Stimulated activated effector memory CD8-positive, alpha-beta T cell treated with anti-CD3 and anti-CD28 coated beads, Interleukin-12 subunit alpha, Interleukin-12 subunit beta, amount 100 ng/mL, for 72 hours (primary cell): Measurements from ENCODE around the gene ZNF554.
A peak's percentile ranks its signal among the peaks of the same experiment; 100 is the strongest.
"Not testable (repeated sequence)": the region's sequence is repeated elsewhere in the genome, so short reads cannot be mapped to it uniquely, and the experiment has no call there.

Experiments
- ATAC-seq: fragments of 150-1000 bp; cut with Tn5 transposase; 2 replicates; pipeline ENCODE4 v1.10.0; 2021
- DNase-seq, 2 donors: peaks; one replicate each; pipeline ENCODE4 v3.0.0; 2021 to 2022; ENCODE audit warnings: low spot score in 2 of 2
- H3K27ac Mint-ChIP-seq: one replicate; pipeline ENCODE4 v1.8.0; 2022; ENCODE audit warnings: mild to moderate bottlenecking, mixed read lengths
- H3K36me3 Mint-ChIP-seq: one replicate; pipeline ENCODE4 v1.8.0; 2022; ENCODE audit warnings: mild to moderate bottlenecking, mixed read lengths
- H3K4me1 Mint-ChIP-seq: one replicate; pipeline ENCODE4 v1.8.0; 2022; ENCODE audit warnings: mixed read lengths
- H3K4me3 Mint-ChIP-seq: one replicate; pipeline ENCODE4 v1.8.0; 2022; ENCODE audit warnings: mild to moderate bottlenecking, mixed read lengths
- H3K9me3 Mint-ChIP-seq: one replicate; pipeline ENCODE4 v1.8.0; 2022; ENCODE audit warnings: mixed read lengths

ZNF554 gene

DNA sequence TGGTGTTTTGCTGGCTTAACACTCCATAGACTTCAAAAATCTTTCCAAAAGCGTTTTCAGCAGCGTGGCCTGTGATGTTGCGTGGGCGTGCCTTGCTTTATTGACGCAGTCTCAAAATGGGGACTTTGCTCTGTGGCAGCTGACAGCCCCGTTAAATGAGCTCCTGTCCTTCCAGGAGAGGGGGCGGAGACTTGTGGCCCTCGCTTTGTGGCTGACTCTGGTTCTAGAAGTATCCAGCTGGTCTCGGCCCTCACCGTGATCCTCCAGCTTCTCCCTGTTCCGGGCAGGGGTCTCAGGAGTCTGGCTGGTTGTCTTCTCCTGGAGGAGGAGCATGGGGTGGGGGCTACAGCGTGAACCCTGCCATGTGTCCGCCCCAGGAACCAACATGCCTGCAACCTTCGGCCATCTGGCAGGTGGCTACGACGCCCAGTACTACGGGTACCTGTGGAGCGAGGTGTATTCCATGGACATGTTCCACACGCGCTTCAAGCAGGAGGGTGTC is 8.4 kb upstream of the ZNF554 start:
- Mint-ChIP-seq H3K9me3 (no peaks in the 10 kb centered on the region), H3K27ac (no peak overlapping the region), H3K4me3 (no peak overlapping the region), H3K4me1 (no peaks in the 10 kb centered on the region), H3K36me3 (peaks cover 22% of the 10 kb centered on the region)
- DNase-seq (no peak), ATAC-seq (no peak)

- Mint-ChIP-seq H3K9me3 (no peaks in the 10 kb centered on the region), H3K36me3 (peaks cover 22% of the 10 kb centered on the region), H3K4me3 (no peak overlapping the region), H3K4me1 (no peaks in the 10 kb centered on the region), H3K27ac (no peak overlapping the region)
- no peak for ATAC-seq
- DNase-seq: no peak
These were observed 7.8 kb upstream of the ZNF554 start for GRCh38 chr19:2811735-2812413.

DNA sequence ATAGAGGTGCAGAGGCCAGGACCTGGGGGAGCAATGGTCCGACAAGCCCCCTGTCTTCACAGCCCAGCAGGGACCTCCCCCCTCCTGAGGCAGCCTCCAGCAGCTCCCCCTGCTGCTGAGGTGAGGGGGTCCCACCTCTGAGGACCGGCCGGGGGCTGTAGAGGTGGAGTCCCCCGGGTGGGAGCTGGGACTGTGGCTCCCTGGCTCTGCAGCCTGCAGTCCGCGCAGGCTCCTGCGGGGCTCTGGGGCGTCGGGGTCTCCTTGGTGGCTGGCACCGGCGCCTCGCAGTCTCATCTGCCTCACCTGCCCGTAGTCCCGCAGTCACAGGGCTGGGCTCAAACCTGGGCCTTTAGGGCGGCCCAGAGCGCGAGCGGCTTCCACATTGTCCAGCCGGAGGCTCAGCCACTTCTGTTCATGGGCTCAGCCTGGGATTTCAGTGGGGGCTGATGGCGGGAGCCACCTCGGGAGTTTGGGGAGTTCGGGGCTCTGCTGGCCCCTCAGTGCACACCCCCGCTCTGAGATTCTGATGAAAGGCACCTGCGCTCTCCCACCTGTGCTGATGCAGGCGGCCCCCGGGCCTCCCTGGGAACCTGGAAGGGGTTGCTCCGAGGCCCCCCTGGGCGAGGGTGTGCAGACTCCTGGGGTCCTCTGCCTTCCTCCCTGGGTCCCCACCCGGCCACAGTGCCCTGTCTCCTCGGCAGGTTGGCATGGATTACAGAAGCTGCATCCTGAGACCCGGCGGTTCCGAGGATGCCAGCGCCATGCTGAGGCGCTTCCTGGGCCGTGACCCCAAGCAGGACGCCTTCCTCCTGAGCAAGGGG is 7.0 kb upstream of the ZNF554 start:
- Mint-ChIP-seq H3K27ac (no peak overlapping the region), H3K9me3 (no peaks in the 10 kb centered on the region), H3K4me3 (no peak overlapping the region), H3K36me3 (peaks cover 22% of the 10 kb centered on the region), H3K4me1 (peaks cover 5% of the 10 kb centered on the region)
- no peak for ATAC-seq
- DNase-seq: no peak

GRCh38 chr19:2813235-2814160 is 6.2 kb upstream of the ZNF554 start:
- H3K4me3 Mint-ChIP-seq: no peak overlapping the region
- ATAC-seq (no peak), DNase-seq (no peak)
- peaks cover 22% of the 10 kb centered on the region for H3K36me3 Mint-ChIP-seq
- no peaks in the 10 kb centered on the region for H3K9me3 Mint-ChIP-seq
- peaks cover 5% of the 10 kb centered on the region for H3K4me1 Mint-ChIP-seq
- no peak overlapping the region for H3K27ac Mint-ChIP-seq

- Mint-ChIP-seq H3K4me1 (peaks cover 5% of the 10 kb centered on the region), H3K4me3 (no peak overlapping the region), H3K27ac (peak overlapping the region; percentile 20), H3K9me3 (no peaks in the 10 kb centered on the region), H3K36me3 (peaks cover 14% of the 10 kb centered on the region)
- DNase-seq: no peak
- no peak for ATAC-seq
These were observed 5.2 kb upstream of the ZNF554 start for GRCh38 chr19:2814426-2814825.

GRCh38 chr19:2815191-2815614 is 4.5 kb upstream of the ZNF554 start:
- no peak for DNase-seq
- ATAC-seq: no peak
- Mint-ChIP-seq H3K9me3 (no peaks in the 10 kb centered on the region), H3K4me3 (no peak overlapping the region), H3K27ac (no peak overlapping the region), H3K4me1 (peaks cover 5% of the 10 kb centered on the region), H3K36me3 (peaks cover 14% of the 10 kb centered on the region)

DNA sequence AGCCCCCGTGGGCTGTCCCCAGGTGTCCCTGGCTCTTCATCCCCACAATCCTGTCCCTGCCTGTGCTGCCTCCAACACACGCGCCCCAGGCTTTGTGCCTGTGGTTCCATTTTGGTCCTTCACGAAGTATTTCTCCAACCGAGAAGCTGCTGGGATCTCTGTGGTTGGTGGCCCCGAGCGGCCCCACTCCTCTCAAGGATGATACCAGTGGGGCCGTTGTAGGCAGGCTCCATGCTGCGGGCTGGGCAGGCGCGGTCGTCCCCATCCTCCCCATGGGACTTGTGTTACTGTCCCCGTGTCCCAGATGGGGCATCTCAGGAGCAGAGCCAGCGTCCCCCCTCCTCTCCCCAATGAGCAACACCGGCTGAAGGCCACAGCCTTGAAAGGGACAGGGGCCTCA is 3.7 kb upstream of the ZNF554 start:
- no peak for ATAC-seq
- Mint-ChIP-seq H3K4me1 (peaks cover 5% of the 10 kb centered on the region), H3K4me3 (no peak overlapping the region), H3K27ac (no peak overlapping the region), H3K36me3 (peaks cover 16% of the 10 kb centered on the region), H3K9me3 (no peaks in the 10 kb centered on the region)
- DNase-seq: no peak

GRCh38 chr19:2816641-2817040 is 3.0 kb upstream of the ZNF554 start:
- no peak overlapping the region for H3K27ac Mint-ChIP-seq
- DNase-seq (no peak), ATAC-seq (no peak)
- no peaks in the 10 kb centered on the region for H3K9me3 Mint-ChIP-seq
- H3K36me3 Mint-ChIP-seq: peaks cover 12% of the 10 kb centered on the region
- no peak overlapping the region for H3K4me3 Mint-ChIP-seq
- H3K4me1 Mint-ChIP-seq: peaks cover 5% of the 10 kb centered on the region

DNA sequence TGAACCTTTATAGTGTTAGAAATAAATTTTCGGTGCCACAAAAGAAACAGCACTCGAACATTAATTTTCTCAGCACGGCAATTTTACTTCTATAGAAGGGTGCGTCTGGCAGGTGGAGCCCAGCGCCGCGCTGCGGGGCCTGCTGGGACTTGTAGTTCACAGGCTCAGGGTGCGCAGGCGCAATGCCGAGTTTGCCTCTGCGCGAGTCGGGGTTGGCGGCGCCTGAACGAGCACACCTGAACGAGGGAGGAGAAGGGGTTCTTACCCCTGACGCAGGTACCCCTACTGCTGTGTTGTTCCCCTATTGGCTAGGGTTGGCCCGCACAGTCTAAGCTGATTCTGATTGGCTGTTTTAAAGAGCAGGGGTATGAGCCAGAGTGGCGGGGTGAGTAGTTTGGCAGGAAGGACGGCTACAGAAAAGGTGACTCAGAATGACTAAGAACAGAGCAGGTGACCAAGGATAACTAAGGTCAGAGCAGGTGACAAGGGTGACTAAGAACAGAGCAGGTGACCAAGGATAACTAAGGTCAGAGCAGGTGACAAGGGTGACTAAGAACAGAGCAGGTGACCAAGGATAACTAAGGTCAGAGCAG is 2.3 kb upstream of the ZNF554 start:
- ATAC-seq, H3K36me3 Mint-ChIP-seq, H3K4me3 Mint-ChIP-seq, H3K9me3 Mint-ChIP-seq, H3K4me1 Mint-ChIP-seq, DNase-seq: not testable (repeated sequence)
- peak overlapping the region; percentile 74 for H3K27ac Mint-ChIP-seq

- DNase-seq: no peak
- no peaks in the 10 kb centered on the region for H3K9me3 Mint-ChIP-seq
- peak overlapping the region; percentile 64 for H3K27ac Mint-ChIP-seq
- peak; percentile 14 for ATAC-seq
- H3K36me3 Mint-ChIP-seq: peaks cover 5% of the 10 kb centered on the region
- H3K4me3 Mint-ChIP-seq: peak overlapping the region; percentile 72
- H3K4me1 Mint-ChIP-seq: peaks cover 5% of the 10 kb centered on the region
These were observed 539 bp downstream of the ZNF554 start for GRCh38 chr19:2820112-2820702.

- ATAC-seq (no peak), DNase-seq (no peak)
- H3K4me1 Mint-ChIP-seq: no peaks in the 10 kb centered on the region
- H3K36me3 Mint-ChIP-seq: peaks cover 5% of the 10 kb centered on the region
- no peak overlapping the region for H3K4me3 Mint-ChIP-seq
- peak overlapping the region; percentile 12 for H3K27ac Mint-ChIP-seq
- peaks cover 3% of the 10 kb centered on the region for H3K9me3 Mint-ChIP-seq
These were observed 3.2 kb downstream of the ZNF554 start for GRCh38 chr19:2822846-2823245.

- no peaks in the 10 kb centered on the region for H3K4me1 Mint-ChIP-seq
- H3K4me3 Mint-ChIP-seq: no peak overlapping the region
- H3K9me3 Mint-ChIP-seq: peaks cover 3% of the 10 kb centered on the region
- DNase-seq: no peak
- no peak for ATAC-seq
- H3K27ac Mint-ChIP-seq: no peak overlapping the region
- H3K36me3 Mint-ChIP-seq: peaks cover 5% of the 10 kb centered on the region
These were observed 4.0 kb downstream of the ZNF554 start for GRCh38 chr19:2823646-2824045.

GRCh38 chr19:2824129-2824528 is 4.5 kb downstream of the ZNF554 start:
- ATAC-seq: no peak
- Mint-ChIP-seq H3K36me3 (peaks cover 5% of the 10 kb centered on the region), H3K9me3 (peaks cover 3% of the 10 kb centered on the region), H3K27ac (no peak overlapping the region), H3K4me3 (no peak overlapping the region), H3K4me1 (no peaks in the 10 kb centered on the region)
- no peak for DNase-seq

DNA sequence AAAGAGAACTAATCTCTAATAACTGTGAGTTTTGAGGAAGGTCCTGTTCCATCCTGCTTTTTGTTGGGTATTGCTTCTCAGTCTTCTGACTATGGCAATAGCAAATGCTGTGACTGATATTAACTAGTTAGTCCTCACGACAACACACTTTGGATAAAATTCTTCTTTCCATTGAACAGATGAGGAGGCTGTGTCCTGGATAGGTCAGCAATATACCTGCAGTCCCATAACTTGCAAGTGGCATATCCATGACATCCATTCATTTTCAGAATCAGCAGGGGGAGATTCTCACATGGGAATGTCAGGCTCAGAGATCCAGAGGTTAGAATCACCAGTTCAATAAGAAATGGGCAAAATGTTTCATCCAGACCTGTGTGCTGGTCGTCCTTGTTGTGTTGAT is 7.4 kb downstream of the ZNF554 start:
- no peak overlapping the region for H3K4me3 Mint-ChIP-seq
- DNase-seq (no peak), ATAC-seq (no peak)
- no peaks in the 10 kb centered on the region for H3K36me3 Mint-ChIP-seq
- no peaks in the 10 kb centered on the region for H3K4me1 Mint-ChIP-seq
- H3K9me3 Mint-ChIP-seq: peaks cover 3% of the 10 kb centered on the region
- no peak overlapping the region for H3K27ac Mint-ChIP-seq
